ENCODE results near the gene CA5A. TPM values are rescaled to one million over a fixed set of nuclear protein-coding genes. Genes with fewer than 3 reads are reported as not detected.

Gene CA5A
- total and polyA plus RNA-seq, 8 donors: 0.09 to 0.77 (median 0.16) TPM

DNA sequence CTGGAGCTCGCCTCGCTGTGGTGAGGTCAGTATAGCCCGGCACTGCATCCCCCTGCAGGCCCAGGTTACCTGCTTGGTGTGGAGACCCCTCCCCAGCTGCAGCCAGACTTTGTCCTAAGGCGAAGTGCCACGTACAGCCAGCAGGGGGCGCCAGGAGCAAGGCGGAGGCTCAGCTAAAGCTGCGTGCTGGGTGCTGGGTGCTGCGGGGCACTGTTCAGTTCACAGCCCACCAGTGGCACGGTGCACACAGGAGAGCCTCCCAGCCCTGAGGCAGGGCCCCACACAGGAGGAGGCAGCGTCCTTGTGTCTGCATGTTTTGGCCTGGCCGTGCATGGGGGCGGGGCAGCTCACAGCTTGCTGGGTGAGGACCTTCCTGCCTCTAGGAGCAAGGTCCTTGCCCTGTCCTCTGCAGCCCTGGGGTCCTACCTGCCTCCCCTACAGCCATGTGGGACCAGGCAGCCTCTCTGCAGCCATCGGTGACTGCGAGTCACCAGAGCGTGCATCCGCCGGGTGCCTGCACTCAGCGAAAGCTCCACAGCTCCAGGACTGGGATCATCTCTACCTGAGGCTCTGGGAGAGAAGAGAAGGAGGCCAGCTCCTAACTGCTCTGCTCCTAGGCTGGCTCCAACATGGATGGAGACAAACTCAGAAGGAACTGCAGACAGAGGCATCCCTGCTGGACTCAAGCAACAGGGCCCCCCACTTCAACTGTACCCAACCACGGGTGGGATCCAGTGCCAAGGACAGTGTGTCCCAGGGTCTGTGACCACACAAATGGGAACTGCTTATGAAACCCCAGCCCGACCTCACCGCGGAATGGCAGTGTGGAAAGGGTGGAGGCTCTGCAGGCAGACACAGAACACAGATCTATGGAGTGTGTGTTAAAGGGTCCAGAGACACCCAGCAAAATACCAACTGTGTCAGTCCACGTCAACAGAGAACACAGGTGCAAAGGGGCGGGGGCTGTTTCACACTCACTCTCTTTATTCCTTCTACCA, 86.0 kb downstream of the CA5A start:
- H3K36me3 ChIP-seq: peaks cover 0 to 37% of the 10 kb centered on the region in 2 donors
- H3K4me3 ChIP-seq: no peak overlapping the region
- intact Hi-C loops (cut with DNase I): no loop called here
- TF ChIP-seq CTCF (IDR thresholded peaks at IDR 0.05): peak; percentile 91 to 92
- H3K4me1 ChIP-seq: peaks cover 8 to 45% of the 10 kb centered on the region in 2 donors
- no peaks in the 10 kb centered on the region for H3K27me3 ChIP-seq
- H3K27ac ChIP-seq: no peak overlapping the region
- peak; percentile 55 for ATAC-seq
- peak in 3 of 4 donors; percentile 60 to 96 (median 67) for DNase-seq
- no peaks in the 10 kb centered on the region for H3K9me3 ChIP-seq

DNA sequence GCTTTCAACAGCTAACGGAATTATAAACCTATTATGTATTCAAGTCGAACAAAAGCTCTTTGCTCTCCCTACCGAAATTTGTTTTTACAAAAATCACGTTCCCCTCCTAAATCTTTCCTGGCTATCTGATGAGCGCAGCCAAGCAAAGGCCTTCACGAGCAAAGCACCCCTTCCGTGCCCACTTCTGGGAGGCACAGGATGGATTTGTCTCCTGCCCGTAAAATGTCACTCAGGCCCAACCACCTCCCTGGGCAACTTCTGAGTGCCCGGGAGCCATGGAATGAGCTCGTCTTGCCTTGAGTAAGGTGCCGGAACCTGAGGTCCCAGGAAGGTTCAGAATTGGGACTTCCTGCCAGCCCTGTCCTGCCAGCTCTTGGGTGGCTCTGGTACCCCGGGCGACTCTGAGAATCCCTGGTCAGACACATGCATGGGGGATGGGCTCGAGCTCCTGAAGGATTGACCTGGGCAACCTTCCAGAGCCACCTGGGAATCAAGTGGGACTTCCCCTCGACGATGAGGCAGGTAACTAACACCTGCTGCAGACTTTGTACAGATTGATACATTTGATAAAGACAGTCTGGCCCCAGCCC, 86.8 kb downstream of the CA5A start:
- no peak overlapping the region for H3K27ac ChIP-seq
- no peaks in the 10 kb centered on the region for H3K27me3 ChIP-seq
- ATAC-seq (no peak), DNase-seq (no peak)
- intact Hi-C loops (cut with DNase I): no loop called here
- H3K4me3 ChIP-seq: no peak overlapping the region
- no peak for TF ChIP-seq CTCF (IDR thresholded peaks at IDR 0.05)
- H3K4me1 ChIP-seq: peaks cover 8 to 37% of the 10 kb centered on the region in 2 donors
- H3K36me3 ChIP-seq: peaks cover 0 to 37% of the 10 kb centered on the region in 2 donors
- H3K9me3 ChIP-seq: no peaks in the 10 kb centered on the region

DNA sequence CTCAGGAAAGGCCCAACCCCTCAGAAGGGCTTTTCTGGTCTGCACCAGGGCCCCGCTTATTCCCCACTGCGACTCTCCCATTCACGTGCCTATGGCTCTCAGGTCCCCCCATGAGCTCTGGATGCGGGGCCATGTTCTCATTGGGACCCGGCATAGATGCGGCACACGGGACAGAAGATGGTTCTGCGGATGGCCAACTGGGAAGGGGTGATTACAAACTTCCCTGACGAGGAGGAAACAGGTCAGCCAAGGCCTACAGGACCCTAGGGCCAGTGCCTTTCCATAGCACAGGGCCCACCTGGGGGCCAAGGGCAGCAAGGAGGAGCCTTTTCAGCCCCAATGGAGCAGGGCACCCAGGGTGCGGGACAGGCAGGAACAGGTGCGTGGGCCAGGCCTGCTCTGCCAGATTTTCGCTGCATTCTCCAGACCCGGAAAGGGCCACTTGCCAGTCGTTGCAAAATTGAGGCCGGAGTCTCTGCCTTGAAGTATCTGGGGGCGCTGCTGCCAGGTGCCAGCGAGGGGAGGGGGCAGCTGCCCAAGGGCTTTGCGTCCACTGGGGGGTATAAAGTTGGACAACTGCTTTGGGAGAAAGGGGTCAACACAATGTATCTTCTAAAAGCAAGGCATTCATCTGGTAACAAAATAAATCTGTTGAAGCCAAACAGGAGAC, 87.5 kb downstream of the CA5A start:
- Histone ChIP-seq H3K27me3 (no peaks in the 10 kb centered on the region), H3K27ac (no peak overlapping the region), H3K9me3 (no peaks in the 10 kb centered on the region), H3K36me3 (peaks cover 0 to 41% of the 10 kb centered on the region in 2 donors), H3K4me3 (no peak overlapping the region), H3K4me1 (peaks cover 8 to 30% of the 10 kb centered on the region in 2 donors)
- TF ChIP-seq CTCF (IDR thresholded peaks at IDR 0.05): no peak
- DNase-seq: no peak
- intact Hi-C loops (cut with DNase I): no loop called here
- ATAC-seq: no peak

- Histone ChIP-seq H3K4me1 (peaks cover 4 to 22% of the 10 kb centered on the region in 2 donors), H3K27me3 (no peaks in the 10 kb centered on the region), H3K9me3 (no peaks in the 10 kb centered on the region), H3K36me3 (peaks cover 0 to 41% of the 10 kb centered on the region in 2 donors), H3K4me3 (no peak overlapping the region), H3K27ac (no peak overlapping the region)
- DNase-seq (peak in 1 of 4 donors; percentile 54), ATAC-seq (no peak)
- intact Hi-C loops (cut with DNase I): no loop called here
- TF ChIP-seq CTCF (IDR thresholded peaks at IDR 0.05): no peak
Measured at GRCh38 chr16:87847785-87848675, 88.3 kb downstream of the CA5A start.
